ENCODE results near the gene IRX3.

Gene IRX3

DNA sequence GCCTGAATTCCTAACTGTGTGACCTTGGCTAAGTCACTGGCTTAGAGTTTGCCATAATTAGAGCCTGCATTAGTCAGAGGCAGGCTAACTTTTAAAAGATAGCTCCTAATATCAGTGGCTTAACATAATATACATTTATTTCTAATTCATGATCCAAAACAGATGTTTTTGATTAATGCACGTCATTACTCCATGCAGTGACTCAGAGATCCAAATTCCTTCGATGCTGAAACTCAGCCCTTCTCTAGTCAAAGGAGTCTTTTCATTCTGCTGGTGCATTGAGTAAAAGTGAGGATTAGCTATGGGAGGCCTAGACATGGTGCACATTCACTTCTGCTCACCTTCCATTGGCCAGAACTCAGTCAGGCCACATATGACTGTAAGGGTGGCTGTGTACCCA, 49.8 kb downstream of the IRX3 start:
- CTCF ChIA-PET, result no interaction called here
- TF ChIP-seq, protein P1, sequence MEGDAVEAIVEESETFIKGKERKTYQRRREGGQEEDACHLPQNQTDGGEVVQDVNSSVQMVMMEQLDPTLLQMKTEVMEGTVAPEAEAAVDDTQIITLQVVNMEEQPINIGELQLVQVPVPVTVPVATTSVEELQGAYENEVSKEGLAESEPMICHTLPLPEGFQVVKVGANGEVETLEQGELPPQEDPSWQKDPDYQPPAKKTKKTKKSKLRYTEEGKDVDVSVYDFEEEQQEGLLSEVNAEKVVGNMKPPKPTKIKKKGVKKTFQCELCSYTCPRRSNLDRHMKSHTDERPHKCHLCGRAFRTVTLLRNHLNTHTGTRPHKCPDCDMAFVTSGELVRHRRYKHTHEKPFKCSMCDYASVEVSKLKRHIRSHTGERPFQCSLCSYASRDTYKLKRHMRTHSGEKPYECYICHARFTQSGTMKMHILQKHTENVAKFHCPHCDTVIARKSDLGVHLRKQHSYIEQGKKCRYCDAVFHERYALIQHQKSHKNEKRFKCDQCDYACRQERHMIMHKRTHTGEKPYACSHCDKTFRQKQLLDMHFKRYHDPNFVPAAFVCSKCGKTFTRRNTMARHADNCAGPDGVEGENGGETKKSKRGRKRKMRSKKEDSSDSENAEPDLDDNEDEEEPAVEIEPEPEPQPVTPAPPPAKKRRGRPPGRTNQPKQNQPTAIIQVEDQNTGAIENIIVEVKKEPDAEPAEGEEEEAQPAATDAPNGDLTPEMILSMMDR (IDR thresholded peaks at IDR 0.05; ENCODE audit: insufficient read depth, low read length, missing control alignments), result no peak
- peak; percentile 31 for DNase-seq (ENCODE audit: low read depth, low spot score)
- POLR2A ChIA-PET, result no interaction called here
- H3K4me3 ChIP-seq (ENCODE audit: low read depth, low read length), result no peak overlapping the region

DNA sequence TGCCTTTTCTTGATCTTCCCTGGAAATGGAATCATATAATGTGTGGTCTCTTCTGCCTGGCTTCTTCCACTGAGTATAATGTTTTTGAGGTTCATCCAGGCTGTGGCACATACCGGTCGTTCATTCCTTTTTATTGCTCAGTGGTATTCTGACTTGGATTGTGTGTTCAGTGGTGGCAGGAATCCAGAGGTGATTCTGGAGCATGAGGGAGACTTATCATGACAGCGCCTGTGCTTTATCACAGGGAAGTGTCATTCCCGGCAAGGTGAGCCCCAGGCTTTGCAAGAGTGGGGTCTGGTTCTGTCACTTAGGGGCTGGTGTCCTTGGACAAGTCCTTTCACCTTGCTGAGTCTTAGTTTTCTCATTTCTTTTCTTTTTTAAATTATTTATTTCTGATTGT, 53.0 kb downstream of the IRX3 start:
- CTCF ChIA-PET, result no interaction called here
- no peak overlapping the region for H3K4me3 ChIP-seq (ENCODE audit: low read depth, low read length)
- TF ChIP-seq, protein P1 (IDR thresholded peaks at IDR 0.05; ENCODE audit: insufficient read depth, low read length, missing control alignments), result no peak
- POLR2A ChIA-PET, result no interaction called here
- DNase-seq (ENCODE audit: low read depth, low spot score), result no peak

Measured in AG04449 (cell line).